Activated CD8-positive, alpha-beta T cell treated with anti-CD3 and anti-CD28 coated beads, Interleukin-2, amount 10 ng/mL, durations not matched to agents 7 days and 5 days (primary cell): ENCODE data around the gene JAKMIP2. TPM values are rescaled to one million over a fixed set of nuclear protein-coding genes. Genes with fewer than 3 reads are reported as not detected.

Experiments
- ATAC-seq: fragments of 150-1000 bp; cut with Tn5 transposase; one replicate; pipeline ENCODE4 v1.10.0; 2021; ENCODE audit warnings: moderate library complexity
- CTCF ChIA-PET: fragments of 350-600 bp; sonication (Branson Sonifier 250); formaldehyde crosslinking; loops from one replicate; lab custom pipeline; 2021; ENCODE audit warnings: antibody characterized with exemption; lab: Charles Lee
- POLR2A ChIA-PET: fragments of 350-600 bp; sonication (Branson Sonifier 250); formaldehyde crosslinking; loops from one replicate; lab custom pipeline; 2021; ENCODE audit warnings: antibody characterized with exemption; lab: Charles Lee
- DNase-seq: peaks from one replicate; pipeline ENCODE4 v3.0.0-alpha.2; 2020
- H3K27ac Mint-ChIP-seq: one replicate; pipeline ENCODE4 v1.8.0; 2021; ENCODE audit warnings: mild to moderate bottlenecking, mixed read lengths
- H3K27me3 Mint-ChIP-seq: one replicate; pipeline ENCODE4 v1.8.0; 2021; ENCODE audit warnings: low read depth, mixed read lengths
- H3K36me3 Mint-ChIP-seq: one replicate; pipeline ENCODE4 v1.8.0; 2021; ENCODE audit warnings: low read depth, mixed read lengths
- H3K4me1 Mint-ChIP-seq: one replicate; pipeline ENCODE4 v1.8.0; 2021; ENCODE audit warnings: low read depth, mixed read lengths
- H3K4me3 Mint-ChIP-seq: one replicate; pipeline ENCODE4 v1.8.0; 2021; ENCODE audit warnings: mild to moderate bottlenecking, mixed read lengths
- H3K9me3 Mint-ChIP-seq: one replicate; pipeline ENCODE4 v1.8.0; 2022; ENCODE audit warnings: mixed read lengths; ENCODE audit not compliant: insufficient read depth
- total RNA-seq, 2 experiments: library from RNA; stranded (reverse); gene quantifications; one replicate each; pipeline ENCODE4 v1.2.3, GENCODE V29; 2021

The JAKMIP2 gene
- total RNA-seq, 2 experiments from 2014 or later: 8.2 to 8.9 TPM

DNA sequence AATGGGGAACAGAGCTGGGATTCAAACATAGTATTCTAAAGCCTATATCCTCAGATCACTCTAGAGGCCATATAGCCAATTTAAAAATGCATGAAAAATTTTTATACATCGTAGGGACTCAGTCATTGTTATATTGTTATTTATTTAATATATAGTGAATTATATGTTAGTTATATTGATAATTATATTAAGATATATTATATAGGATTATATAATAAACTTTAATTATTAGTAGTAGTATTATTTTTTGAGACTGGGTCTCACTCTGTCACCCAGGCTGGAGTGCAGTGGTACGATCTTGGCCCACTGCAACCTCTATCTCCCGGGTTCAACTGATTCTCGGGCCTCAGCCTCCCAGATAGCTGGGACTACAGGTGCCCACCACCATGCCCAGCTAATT lies 206.9 kb downstream of the JAKMIP2 start:
- Mint-ChIP-seq H3K27me3 (no peaks in the 10 kb centered on the region), H3K36me3 (no peaks in the 10 kb centered on the region), H3K4me1 (no peaks in the 10 kb centered on the region), H3K27ac (no peak overlapping the region), H3K9me3 (no peaks in the 10 kb centered on the region), H3K4me3 (no peak overlapping the region)
- no peak for ATAC-seq
- POLR2A ChIA-PET: no interaction called here
- CTCF ChIA-PET: interaction anchor here (1.2 kb wide), 1 partner anchor 121 kb away, joined by 5 read pairs; no protein-coding TSS in a partner anchor
- no peak for DNase-seq

- H3K9me3 Mint-ChIP-seq: no peaks in the 10 kb centered on the region
- H3K4me3 Mint-ChIP-seq: no peak overlapping the region
- ATAC-seq (no peak), DNase-seq (no peak)
- no peaks in the 10 kb centered on the region for H3K4me1 Mint-ChIP-seq
- no peaks in the 10 kb centered on the region for H3K36me3 Mint-ChIP-seq
- H3K27me3 Mint-ChIP-seq: no peaks in the 10 kb centered on the region
- POLR2A ChIA-PET: no interaction called here
- H3K27ac Mint-ChIP-seq: no peak overlapping the region
- CTCF ChIA-PET: no interaction called here
These were observed 209.3 kb downstream of the JAKMIP2 start for GRCh38 chr5:147573211-147573610.

DNA sequence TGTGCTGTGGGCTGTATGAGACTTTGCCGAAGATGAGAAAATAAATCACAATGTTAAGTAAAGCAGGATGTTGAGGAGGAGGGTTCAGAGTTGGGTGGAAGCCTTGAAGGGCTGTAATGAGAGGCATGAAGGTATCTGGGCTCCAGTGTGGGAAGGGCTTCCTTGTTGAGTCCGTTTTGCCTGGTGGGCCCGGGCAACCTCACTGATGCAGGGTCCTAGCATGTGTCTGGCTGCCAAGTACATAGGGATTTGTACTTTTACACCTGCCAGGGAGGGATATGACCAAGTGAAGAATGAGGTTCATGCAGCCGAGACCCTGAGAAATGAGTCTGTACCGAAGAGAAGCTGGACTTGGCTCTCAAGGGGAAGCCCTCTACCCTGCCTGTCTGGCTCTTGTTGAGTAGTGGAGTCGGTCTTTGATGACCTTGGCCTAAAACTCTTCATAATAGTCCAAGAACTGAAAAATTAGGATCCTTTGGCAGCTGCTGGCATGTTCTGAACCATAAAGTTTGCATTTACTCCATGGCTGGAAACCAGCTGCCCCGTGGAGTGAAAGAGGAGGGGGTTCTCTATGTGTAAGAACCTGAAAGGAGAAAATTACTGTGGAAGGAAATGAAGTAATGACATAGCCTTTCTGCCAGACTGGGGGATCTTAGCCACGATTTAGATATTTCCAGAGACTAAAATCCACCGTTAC lies 213.7 kb downstream of the JAKMIP2 start:
- H3K27ac Mint-ChIP-seq: no peak overlapping the region
- H3K4me1 Mint-ChIP-seq: no peaks in the 10 kb centered on the region
- DNase-seq: no peak
- no peak for ATAC-seq
- H3K9me3 Mint-ChIP-seq: no peaks in the 10 kb centered on the region
- ChIA-PET POLR2A (no interaction called here), CTCF (no interaction called here)
- no peaks in the 10 kb centered on the region for H3K36me3 Mint-ChIP-seq
- no peaks in the 10 kb centered on the region for H3K27me3 Mint-ChIP-seq
- no peak overlapping the region for H3K4me3 Mint-ChIP-seq

DNA sequence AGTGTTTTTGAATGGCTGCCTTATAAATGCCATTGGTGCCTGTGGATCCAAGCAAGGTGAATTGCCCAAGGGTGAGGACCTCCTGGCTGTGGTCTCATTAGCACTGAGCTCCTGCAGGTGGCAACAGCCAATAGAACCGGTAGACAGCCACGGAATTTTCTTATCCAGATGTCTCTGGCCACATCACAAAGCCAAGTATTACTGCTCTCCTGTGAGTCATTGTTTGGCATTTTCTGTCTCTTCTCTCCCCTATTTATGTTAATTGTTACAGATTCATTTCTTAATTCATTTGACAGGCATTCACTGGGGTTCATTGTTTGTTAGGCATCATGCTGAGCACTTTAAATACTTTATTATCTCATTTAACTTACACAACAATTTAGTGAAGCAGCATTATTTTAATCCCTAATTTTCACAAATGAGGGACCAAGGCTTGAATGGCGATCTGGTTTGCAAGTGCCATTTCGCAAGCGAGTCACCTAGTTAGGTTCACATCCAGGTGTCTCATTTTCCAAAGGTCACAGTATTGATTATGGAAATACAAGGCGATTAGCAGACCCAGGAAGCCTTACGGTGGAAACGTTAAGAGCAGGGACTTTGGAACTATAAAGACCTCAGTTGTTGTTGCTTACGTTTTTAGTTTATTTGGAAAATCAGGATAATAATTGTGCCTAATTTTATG lies 214.5 kb downstream of the JAKMIP2 start:
- no peaks in the 10 kb centered on the region for H3K4me1 Mint-ChIP-seq
- no peaks in the 10 kb centered on the region for H3K9me3 Mint-ChIP-seq
- H3K4me3 Mint-ChIP-seq: no peak overlapping the region
- no peaks in the 10 kb centered on the region for H3K27me3 Mint-ChIP-seq
- no peak for DNase-seq
- CTCF ChIA-PET: no interaction called here
- no peak for ATAC-seq
- H3K36me3 Mint-ChIP-seq: no peaks in the 10 kb centered on the region
- no peak overlapping the region for H3K27ac Mint-ChIP-seq
- POLR2A ChIA-PET: no interaction called here

DNA sequence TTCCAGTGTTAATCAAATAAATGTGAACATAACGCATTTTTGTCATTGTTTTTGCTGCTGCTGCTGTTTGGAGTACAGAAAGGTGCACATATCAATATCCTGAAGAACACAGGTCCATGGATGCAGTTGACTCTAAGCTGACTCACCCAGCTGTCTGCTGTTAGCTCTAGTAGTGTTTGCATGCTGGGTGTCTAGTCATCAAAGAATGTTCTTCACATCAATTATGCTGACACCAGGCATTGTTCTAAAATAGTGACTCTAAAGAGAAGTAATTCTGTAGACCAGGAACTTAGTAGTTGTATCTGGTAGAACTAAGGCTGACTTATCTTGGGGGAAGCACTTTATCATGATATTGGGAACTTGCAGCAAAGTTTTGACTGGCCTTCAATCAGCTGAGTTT lies 217.0 kb downstream of the JAKMIP2 start:
- no peak for ATAC-seq
- ChIA-PET CTCF (no interaction called here), POLR2A (no interaction called here)
- Mint-ChIP-seq H3K27me3 (no peaks in the 10 kb centered on the region), H3K36me3 (no peaks in the 10 kb centered on the region), H3K27ac (no peak overlapping the region), H3K4me1 (no peaks in the 10 kb centered on the region), H3K9me3 (no peaks in the 10 kb centered on the region), H3K4me3 (no peak overlapping the region)
- no peak for DNase-seq

GRCh38 chr5:147564124-147564486 lies 218.4 kb downstream of the JAKMIP2 start:
- ChIA-PET CTCF (no interaction called here), POLR2A (no interaction called here)
- no peaks in the 10 kb centered on the region for H3K9me3 Mint-ChIP-seq
- no peaks in the 10 kb centered on the region for H3K36me3 Mint-ChIP-seq
- H3K4me3 Mint-ChIP-seq: no peak overlapping the region
- no peak for ATAC-seq
- H3K4me1 Mint-ChIP-seq: no peaks in the 10 kb centered on the region
- H3K27ac Mint-ChIP-seq: no peak overlapping the region
- H3K27me3 Mint-ChIP-seq: no peaks in the 10 kb centered on the region
- no peak for DNase-seq

GRCh38 chr5:147563466-147564123 lies 218.9 kb downstream of the JAKMIP2 start:
- H3K4me3 Mint-ChIP-seq: no peak overlapping the region
- no peak overlapping the region for H3K27ac Mint-ChIP-seq
- no peak for DNase-seq
- H3K36me3 Mint-ChIP-seq: no peaks in the 10 kb centered on the region
- ChIA-PET POLR2A (no interaction called here), CTCF (no interaction called here)
- no peaks in the 10 kb centered on the region for H3K27me3 Mint-ChIP-seq
- H3K4me1 Mint-ChIP-seq: no peaks in the 10 kb centered on the region
- H3K9me3 Mint-ChIP-seq: no peaks in the 10 kb centered on the region
- no peak for ATAC-seq

- ATAC-seq: no peak
- H3K27ac Mint-ChIP-seq: no peak overlapping the region
- H3K4me1 Mint-ChIP-seq: no peaks in the 10 kb centered on the region
- H3K9me3 Mint-ChIP-seq: no peaks in the 10 kb centered on the region
- H3K27me3 Mint-ChIP-seq: no peaks in the 10 kb centered on the region
- DNase-seq: no peak
- CTCF ChIA-PET: no interaction called here
- POLR2A ChIA-PET: no interaction called here
- no peak overlapping the region for H3K4me3 Mint-ChIP-seq
- no peaks in the 10 kb centered on the region for H3K36me3 Mint-ChIP-seq
These were observed 221.1 kb downstream of the JAKMIP2 start for GRCh38 chr5:147561435-147561834.

- Mint-ChIP-seq H3K9me3 (no peaks in the 10 kb centered on the region), H3K27me3 (no peaks in the 10 kb centered on the region), H3K4me1 (no peaks in the 10 kb centered on the region), H3K4me3 (no peak overlapping the region), H3K27ac (no peak overlapping the region), H3K36me3 (no peaks in the 10 kb centered on the region)
- ChIA-PET POLR2A (no interaction called here), CTCF (no interaction called here)
- ATAC-seq (no peak), DNase-seq (no peak)
These were observed 221.7 kb downstream of the JAKMIP2 start for GRCh38 chr5:147560718-147561331.

DNA sequence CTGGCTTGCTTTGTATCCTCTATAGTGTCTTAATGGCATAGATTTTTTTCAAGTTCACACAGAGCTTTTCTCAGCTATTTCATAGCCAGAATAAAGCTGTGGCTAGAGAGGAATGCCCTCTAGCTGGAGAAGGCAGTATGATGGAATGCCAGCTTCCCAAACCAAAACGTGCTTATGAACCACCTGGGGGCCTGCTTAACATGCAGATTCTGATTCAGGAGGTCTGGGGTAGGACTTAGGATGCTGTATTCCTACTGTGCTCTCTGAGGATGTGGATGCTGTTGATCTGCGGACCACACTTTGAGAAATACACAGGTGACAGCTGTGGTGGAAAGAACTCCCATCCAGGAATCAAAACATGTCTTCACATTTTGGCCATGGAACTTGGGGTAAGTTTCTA lies 222.8 kb downstream of the JAKMIP2 start:
- H3K9me3 Mint-ChIP-seq: no peaks in the 10 kb centered on the region
- POLR2A ChIA-PET: no interaction called here
- no peaks in the 10 kb centered on the region for H3K27me3 Mint-ChIP-seq
- DNase-seq (no peak), ATAC-seq (no peak)
- CTCF ChIA-PET: no interaction called here
- no peaks in the 10 kb centered on the region for H3K4me1 Mint-ChIP-seq
- no peak overlapping the region for H3K4me3 Mint-ChIP-seq
- no peaks in the 10 kb centered on the region for H3K36me3 Mint-ChIP-seq
- H3K27ac Mint-ChIP-seq: no peak overlapping the region

GRCh38 chr5:147558826-147559225 lies 223.7 kb downstream of the JAKMIP2 start:
- CTCF ChIA-PET: no interaction called here
- H3K4me1 Mint-ChIP-seq: no peaks in the 10 kb centered on the region
- H3K27ac Mint-ChIP-seq: no peak overlapping the region
- no peaks in the 10 kb centered on the region for H3K27me3 Mint-ChIP-seq
- DNase-seq (no peak), ATAC-seq (no peak)
- POLR2A ChIA-PET: no interaction called here
- no peaks in the 10 kb centered on the region for H3K9me3 Mint-ChIP-seq
- H3K36me3 Mint-ChIP-seq: no peaks in the 10 kb centered on the region
- H3K4me3 Mint-ChIP-seq: no peak overlapping the region
